B cell (primary cell): ENCODE data around the gene RBBP8. TPM values are rescaled to one million over a fixed set of nuclear protein-coding genes. Genes with fewer than 3 reads are reported as not detected.

ENCODE experiments used
- ATAC-seq: fragments of 200-7000 bp; cut with Tn5 transposase; one replicate; pipeline ENCODE4 v1.10.0; 2021; ENCODE audit warnings: low read depth, mild to moderate bottlenecking, moderate number of reproducible peaks, moderate library complexity
- CTCF ChIA-PET: fragments of 350-600 bp; sonication (Branson Sonifier 250); formaldehyde crosslinking; loops from one replicate; lab custom pipeline; 2021; ENCODE audit warnings: antibody characterized with exemption, inconsistent platforms; lab: Charles Lee
- POLR2A ChIA-PET: fragments of 350-600 bp; sonication (Branson Sonifier 250); formaldehyde crosslinking; loops from one replicate; lab custom pipeline; 2021; ENCODE audit warnings: antibody characterized with exemption; lab: Charles Lee
- DNase-seq: peaks from one replicate; pipeline ENCODE4 v3.0.0; 2013
- H2AFZ ChIP-seq: 2 replicates; pipeline ENCODE4 v1.6.1; 2012; ENCODE audit warnings: mild to moderate bottlenecking, low read depth, low read length; ENCODE audit not compliant: insufficient read depth, poor library complexity, severe bottlenecking
- H3K27ac ChIP-seq, 2 donors: 1 replicate in 1 of 2; 2 replicates in 1 of 2; pipeline ENCODE4 v1.5.1; 2012 to 2013; ENCODE audit warnings: low read length in 2 of 2, mild to moderate bottlenecking in 2 of 2, moderate library complexity in 1 of 2
- H3K27me3 ChIP-seq, 4 experiments: fragments of 200-600 bp in 1 of 4; sonication (generic) in 1 of 4; replicated peaks in 1 of 4; 1 replicate in 2 of 4; 2 replicates in 2 of 4; pipeline versions ENCODE4 v1.6.1 to v1.7.0; 2013 to 2016; ENCODE audit warnings: low read length in 3 of 4, mild to moderate bottlenecking in 2 of 4, mixed read lengths in 1 of 4, moderate library complexity in 1 of 4; ENCODE audit not compliant: insufficient read depth in 4 of 4, control insufficient read depth in 3 of 4; ENCODE audit errors: control extremely low read depth in 1 of 4
- H3K36me3 ChIP-seq, 2 experiments: replicated peaks in 1 of 2; 1 replicate in 1 of 2; 2 replicates in 1 of 2; pipeline versions ENCODE4 v1.6.1 to v1.7.1; 2013; ENCODE audit warnings: low read length in 1 of 2; ENCODE audit not compliant: insufficient read depth in 2 of 2, control insufficient read depth in 1 of 2; ENCODE audit errors: control extremely low read depth in 1 of 2, extremely low read depth in 1 of 2
- H3K4me1 ChIP-seq, 2 donors: fragments of 200-600 bp in 1 of 2; sonication (generic) in 1 of 2; 1 replicate in 1 of 2; 2 replicates in 1 of 2; pipeline versions ENCODE4 v1.5.1 to v1.6.1; 2013 to 2017; ENCODE audit warnings: low read length in 2 of 2; ENCODE audit not compliant: control insufficient read depth in 2 of 2, insufficient read depth in 2 of 2
- H3K4me2 ChIP-seq: replicated peaks from 2 replicates; pipeline ENCODE3; 2012; ENCODE audit warnings: mild to moderate bottlenecking, low read depth, low read length; ENCODE audit not compliant: poor library complexity, severe bottlenecking
- H3K4me3 ChIP-seq, 5 experiments: fragments of 200-600 bp in 1 of 5; sonication (generic) in 1 of 5; 1 replicate in 3 of 5; 2 replicates in 2 of 5; pipeline versions ENCODE4 v1.5.1 to v1.7.0; 2011 to 2016; ENCODE audit warnings: low read length in 4 of 5, mild to moderate bottlenecking in 4 of 5, low read depth in 2 of 5, control low read depth in 1 of 5, moderate library complexity in 1 of 5; ENCODE audit not compliant: insufficient read depth in 1 of 5; ENCODE audit errors: control extremely low read depth in 1 of 5, extremely low read depth in 1 of 5
- H3K79me2 ChIP-seq: fragments of 200-600 bp; sonication (generic); one replicate; pipeline ENCODE4 v1.6.0; 2016; ENCODE audit warnings: low read length; ENCODE audit not compliant: control insufficient read depth, insufficient read depth
- H3K9ac ChIP-seq: fragments of 200-600 bp; sonication (generic); 2 replicates; pipeline ENCODE4 v1.6.1; 2017; ENCODE audit warnings: mild to moderate bottlenecking, low read length, moderate library complexity
- H3K9me3 ChIP-seq, 3 donors: one replicate each; pipeline versions ENCODE4 v1.6.1 to v1.7.1; 2013; ENCODE audit warnings: low read length in 2 of 3; ENCODE audit not compliant: control insufficient read depth in 2 of 3, insufficient read depth in 1 of 3; ENCODE audit errors: control extremely low read depth in 1 of 3
- H4K20me1 ChIP-seq: 2 replicates; pipeline ENCODE4 v1.6.0; 2012; ENCODE audit warnings: mild to moderate bottlenecking, low read length; ENCODE audit not compliant: insufficient read depth, control insufficient read depth, poor library complexity, severe bottlenecking
- H3K27ac Mint-ChIP-seq: one replicate; pipeline ENCODE4 v1.8.0; 2021; ENCODE audit warnings: mixed read lengths
- H3K27me3 Mint-ChIP-seq: one replicate; pipeline ENCODE4 v1.8.0; 2021; ENCODE audit warnings: mixed read lengths
- H3K4me1 Mint-ChIP-seq: one replicate; pipeline ENCODE4 v1.8.0; 2021; ENCODE audit warnings: mixed read lengths
- H3K4me3 Mint-ChIP-seq: one replicate; pipeline ENCODE4 v1.8.0; 2021; ENCODE audit warnings: mixed read lengths
- H3K9me3 Mint-ChIP-seq: one replicate; pipeline ENCODE4 v1.8.0; 2022; ENCODE audit warnings: mixed read lengths; ENCODE audit not compliant: insufficient read depth
- CTCF ChIP-seq: fragments of 200-600 bp; IDR thresholded peaks from one replicate; pipeline ENCODE4 v1.8.0; 2022; ENCODE audit warnings: antibody characterized with exemption, mild to moderate bottlenecking
- EZH2 ChIP-seq: IDR thresholded peaks from 2 replicates; pipeline ENCODE4 v1.6.1; 2012; ENCODE audit warnings: borderline replicate concordance, low read depth, mild to moderate bottlenecking, moderate library complexity, low read length; ENCODE audit not compliant: insufficient read depth, poor library complexity, severe bottlenecking
- WGBS: methylation state at CpG from one replicate; pipeline ENCODE4 v1.1.5; 2013; ENCODE audit warnings: missing lambda C conversion rate; ENCODE audit not compliant: insufficient coverage; 5-methylcytosine and 5-hydroxymethylcytosine counted together
- intact Hi-C: fragments of 100-400 bp; cut with micrococcal nuclease; formaldehyde crosslinking; loops from one replicate; pipeline ENCODE4 v1.10.0; 2022
- polyA plus RNA-seq: library from polyadenylated mRNA; depleted of rRNA; stranded (reverse); fragments of >200 nt; gene quantifications from 2 replicates; pipeline ENCODE4 v1.2.3, GENCODE V29; 2012
- total RNA-seq, 2 donors: library from RNA; stranded (reverse); fragments of 120-200 nt in 1 of 2; gene quantifications; 1 replicate in 1 of 2; 2 replicates in 1 of 2; pipeline versions ENCODE4 v1.2.3 to v1.2.4, GENCODE V29; 2013 to 2022

RBBP8 gene
- total and polyA plus RNA-seq, 2 donors (not counting 1 experiment from before 2014, with no cell fraction given), result 2.9 to 18.0 TPM

DNA sequence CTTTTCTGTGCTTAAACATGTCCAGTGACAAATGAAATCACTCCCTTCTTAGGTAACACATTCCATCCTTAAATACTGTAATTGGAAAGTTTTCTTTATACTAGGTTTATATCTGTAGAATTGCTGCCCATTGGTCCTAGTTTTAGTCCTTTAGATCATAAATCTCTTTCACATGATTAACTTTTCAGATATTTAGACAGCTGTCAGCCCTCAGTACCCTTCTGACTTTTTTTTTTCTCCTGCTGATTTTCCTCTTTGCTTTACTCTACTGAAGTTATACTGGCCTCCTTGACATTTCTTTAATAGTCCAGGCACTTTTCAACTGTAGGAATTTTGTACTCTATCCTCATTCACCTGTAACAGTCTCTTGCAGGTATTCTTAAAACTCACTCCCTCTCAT lies 28.9 kb downstream of the RBBP8 start:
- H3K4me2 ChIP-seq, result no peak overlapping the region
- TF ChIP-seq CTCF (no peak), EZH2 (no peak)
- H3K27ac Mint-ChIP-seq, result no peak overlapping the region
- POLR2A ChIA-PET, result no interaction called here
- no peaks in the 10 kb centered on the region for H4K20me1 ChIP-seq
- no peak overlapping the region for H2AFZ ChIP-seq
- ATAC-seq (no peak), DNase-seq (no peak)
- peaks cover 3% of the 10 kb centered on the region for H3K79me2 ChIP-seq
- H3K4me1 ChIP-seq, result no peaks in the 10 kb centered on the region
- no peaks in the 10 kb centered on the region for H3K36me3 ChIP-seq
- intact Hi-C loops, result no loop called here
- H3K27me3 Mint-ChIP-seq, result no peaks in the 10 kb centered on the region
- H3K27me3 ChIP-seq, result no peaks in the 10 kb centered on the region
- no peak overlapping the region for H3K4me3 Mint-ChIP-seq
- CTCF ChIA-PET, result no interaction called here
- no peak overlapping the region for H3K9ac ChIP-seq
- H3K9me3 Mint-ChIP-seq, result no peaks in the 10 kb centered on the region
- H3K4me1 Mint-ChIP-seq, result no peaks in the 10 kb centered on the region
- no peak overlapping the region for H3K27ac ChIP-seq
- H3K4me3 ChIP-seq, result no peak overlapping the region
- H3K9me3 ChIP-seq, result no peaks in the 10 kb centered on the region

GRCh38 chr18:22964116-22964515 lies 31.0 kb downstream of the RBBP8 start:
- Mint-ChIP-seq H3K4me3 (no peak overlapping the region), H3K9me3 (no peaks in the 10 kb centered on the region), H3K4me1 (no peaks in the 10 kb centered on the region), H3K27ac (no peak overlapping the region), H3K27me3 (no peaks in the 10 kb centered on the region)
- Histone ChIP-seq H3K4me3 (no peak overlapping the region), H3K4me2 (no peak overlapping the region), H3K4me1 (no peaks in the 10 kb centered on the region), H3K27me3 (no peaks in the 10 kb centered on the region), H3K27ac (no peak overlapping the region), H4K20me1 (no peaks in the 10 kb centered on the region), H3K9me3 (no peaks in the 10 kb centered on the region), H3K36me3 (peaks cover 0 to 1% of the 10 kb centered on the region in 2 experiments), H3K9ac (no peak overlapping the region), H3K79me2 (peaks cover 3% of the 10 kb centered on the region), H2AFZ (no peak overlapping the region)
- intact Hi-C loops, result no loop called here
- DNase-seq (no peak), ATAC-seq (no peak)
- WGBS, result no CpG with 5 or more reads among the region's 3 CpGs
- POLR2A ChIA-PET, result no interaction called here
- CTCF ChIA-PET, result interaction anchor here (1.3 kb wide), 1 partner anchor 27 kb away, joined by 3 read pairs; no protein-coding TSS in a partner anchor
- TF ChIP-seq CTCF, result no peak
- no peak for TF ChIP-seq EZH2
